ENCODE measurements around the gene JMJD8. TPM values are rescaled to one million over a fixed set of nuclear protein-coding genes. Genes with fewer than 3 reads are reported as not detected.

JMJD8 gene
- total and polyA plus RNA-seq, 9 of the 15 experiments (the other 6 are each of a cell fraction or from before 2014, with no cell fraction given): 1.2 to 50.6 (median 29.3) TPM

DNA sequence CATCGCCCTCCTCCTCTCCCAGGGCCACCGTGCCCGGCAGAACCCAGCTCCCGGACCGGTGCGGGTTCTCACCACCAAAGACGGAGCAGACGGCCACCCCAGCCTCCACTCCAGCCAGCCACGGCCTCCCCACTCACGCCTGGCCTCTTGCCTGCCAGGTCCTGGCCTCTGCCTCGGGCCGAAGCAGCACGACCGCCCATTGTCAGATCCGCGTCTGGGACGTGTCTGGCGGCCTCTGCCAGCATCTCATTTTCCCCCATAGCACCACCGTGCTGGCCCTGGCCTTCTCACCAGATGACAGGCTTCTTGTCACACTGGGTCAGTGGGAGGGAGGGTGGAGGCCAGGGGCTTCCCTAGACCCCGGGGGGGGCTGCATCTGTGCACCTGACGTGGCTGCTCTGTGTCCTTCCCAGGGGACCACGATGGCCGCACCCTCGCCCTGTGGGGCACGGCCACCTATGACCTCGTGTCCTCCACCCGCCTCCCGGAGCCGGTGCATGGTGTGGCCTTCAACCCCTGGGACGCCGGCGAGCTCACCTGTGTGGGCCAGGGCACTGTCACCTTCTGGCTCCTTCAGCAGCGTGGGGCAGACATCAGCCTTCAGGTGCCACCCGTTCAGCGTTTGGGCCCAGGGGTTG, 22.8 kb downstream of the JMJD8 start (continued):
- TF ChIP-seq ARID4B (CRISPR knock-in tag; IDR thresholded peaks at IDR 0.05) (no peak), SRSF7 (optimal IDR thresholded peaks at IDR 0.05; ENCODE audit: low read depth, low read length) (no peak), ETV5 (CRISPR knock-in tag; IDR thresholded peaks at IDR 0.05; ENCODE audit: low read depth) (no peak), ZNF644 (tag; IDR thresholded peaks at IDR 0.05; ENCODE audit: low read depth) (no peak), HSF4 (CRISPR knock-in tag; IDR thresholded peaks at IDR 0.05; ENCODE audit: borderline replicate concordance) (no peak), CBFB (CRISPR knock-in tag; IDR thresholded peaks at IDR 0.05) (0 out of 2 replicates have a peak, but pooled peaks have one; percentile 15), TEAD2 (tag; IDR thresholded peaks at IDR 0.05) (no peak), CAMTA2 (CRISPR knock-in tag; conservative IDR thresholded peaks at IDR 0.05) (no peak)
- TF ChIP-seq, protein P1, sequence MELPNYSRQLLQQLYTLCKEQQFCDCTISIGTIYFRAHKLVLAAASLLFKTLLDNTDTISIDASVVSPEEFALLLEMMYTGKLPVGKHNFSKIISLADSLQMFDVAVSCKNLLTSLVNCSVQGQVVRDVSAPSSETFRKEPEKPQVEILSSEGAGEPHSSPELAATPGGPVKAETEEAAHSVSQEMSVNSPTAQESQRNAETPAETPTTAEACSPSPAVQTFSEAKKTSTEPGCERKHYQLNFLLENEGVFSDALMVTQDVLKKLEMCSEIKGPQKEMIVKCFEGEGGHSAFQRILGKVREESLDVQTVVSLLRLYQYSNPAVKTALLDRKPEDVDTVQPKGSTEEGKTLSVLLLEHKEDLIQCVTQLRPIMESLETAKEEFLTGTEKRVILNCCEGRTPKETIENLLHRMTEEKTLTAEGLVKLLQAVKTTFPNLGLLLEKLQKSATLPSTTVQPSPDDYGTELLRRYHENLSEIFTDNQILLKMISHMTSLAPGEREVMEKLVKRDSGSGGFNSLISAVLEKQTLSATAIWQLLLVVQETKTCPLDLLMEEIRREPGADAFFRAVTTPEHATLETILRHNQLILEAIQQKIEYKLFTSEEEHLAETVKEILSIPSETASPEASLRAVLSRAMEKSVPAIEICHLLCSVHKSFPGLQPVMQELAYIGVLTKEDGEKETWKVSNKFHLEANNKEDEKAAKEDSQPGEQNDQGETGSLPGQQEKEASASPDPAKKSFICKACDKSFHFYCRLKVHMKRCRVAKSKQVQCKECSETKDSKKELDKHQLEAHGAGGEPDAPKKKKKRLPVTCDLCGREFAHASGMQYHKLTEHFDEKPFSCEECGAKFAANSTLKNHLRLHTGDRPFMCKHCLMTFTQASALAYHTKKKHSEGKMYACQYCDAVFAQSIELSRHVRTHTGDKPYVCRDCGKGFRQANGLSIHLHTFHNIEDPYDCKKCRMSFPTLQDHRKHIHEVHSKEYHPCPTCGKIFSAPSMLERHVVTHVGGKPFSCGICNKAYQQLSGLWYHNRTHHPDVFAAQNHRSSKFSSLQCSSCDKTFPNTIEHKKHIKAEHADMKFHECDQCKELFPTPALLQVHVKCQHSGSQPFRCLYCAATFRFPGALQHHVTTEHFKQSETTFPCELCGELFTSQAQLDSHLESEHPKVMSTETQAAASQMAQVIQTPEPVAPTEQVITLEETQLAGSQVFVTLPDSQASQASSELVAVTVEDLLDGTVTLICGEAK (IDR thresholded peaks at IDR 0.05): 0 out of 2 replicates have a peak, but pooled peaks have one; percentile 11
- TF ChIP-seq, protein P1 (CRISPR knock-in tag; IDR thresholded peaks at IDR 0.05): no peak
- TF ChIP-seq, protein P2, sequence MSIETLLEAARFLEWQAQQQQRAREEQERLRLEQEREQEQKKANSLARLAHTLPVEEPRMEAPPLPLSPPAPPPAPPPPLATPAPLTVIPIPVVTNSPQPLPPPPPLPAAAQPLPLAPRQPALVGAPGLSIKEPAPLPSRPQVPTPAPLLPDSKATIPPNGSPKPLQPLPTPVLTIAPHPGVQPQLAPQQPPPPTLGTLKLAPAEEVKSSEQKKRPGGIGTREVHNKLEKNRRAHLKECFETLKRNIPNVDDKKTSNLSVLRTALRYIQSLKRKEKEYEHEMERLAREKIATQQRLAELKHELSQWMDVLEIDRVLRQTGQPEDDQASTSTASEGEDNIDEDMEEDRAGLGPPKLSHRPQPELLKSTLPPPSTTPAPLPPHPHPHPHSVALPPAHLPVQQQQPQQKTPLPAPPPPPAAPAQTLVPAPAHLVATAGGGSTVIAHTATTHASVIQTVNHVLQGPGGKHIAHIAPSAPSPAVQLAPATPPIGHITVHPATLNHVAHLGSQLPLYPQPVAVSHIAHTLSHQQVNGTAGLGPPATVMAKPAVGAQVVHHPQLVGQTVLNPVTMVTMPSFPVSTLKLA (conservative IDR thresholded peaks at IDR 0.05): peak in 1 of 2 experiments; percentile 12; a peak in 1 of 4 replicates

Measured in K562 (cell line).